ENCODE results near the gene CALD1. TPM values are rescaled to one million over a fixed set of nuclear protein-coding genes. Genes with fewer than 3 reads are reported as not detected.
A peak's percentile ranks its signal among the peaks of the same experiment; 100 is the strongest.

Gene CALD1
- total RNA-seq, 1 donor from 2014 or later = 122 TPM

- TF ChIP-seq CTCF (IDR thresholded peaks at IDR 0.05; ENCODE audit: borderline replicate concordance) = no peak
- no peaks in the 10 kb centered on the region for H3K36me3 ChIP-seq
- H3K27ac ChIP-seq (replicated peaks) = peak overlapping the region; percentile 68
- H3K9me3 ChIP-seq (replicated peaks) = no peaks in the 10 kb centered on the region
- intact Hi-C loops (cut with micrococcal nuclease) = no loop called here
- H3K4me1 ChIP-seq = peaks cover 77% of the 10 kb centered on the region
- H3K4me3 ChIP-seq = no peak overlapping the region
- no peak for DNase-seq
- no peaks in the 10 kb centered on the region for H3K27me3 ChIP-seq (ENCODE audit: low read depth)
These were observed 30.2 kb downstream of the CALD1 start for GRCh38 chr7:134809616-134810015.

GRCh38 chr7:134811765-134812164, 32.3 kb downstream of the CALD1 start:
- H3K27me3 ChIP-seq (ENCODE audit: low read depth) = no peaks in the 10 kb centered on the region
- no peak for DNase-seq
- H3K4me3 ChIP-seq = peak overlapping the region; percentile 4
- no peak for TF ChIP-seq CTCF (IDR thresholded peaks at IDR 0.05; ENCODE audit: borderline replicate concordance)
- intact Hi-C loops (cut with micrococcal nuclease) = no loop called here
- no peaks in the 10 kb centered on the region for H3K9me3 ChIP-seq (replicated peaks)
- peaks cover 90% of the 10 kb centered on the region for H3K4me1 ChIP-seq
- peak overlapping the region; percentile 68 for H3K27ac ChIP-seq (replicated peaks)
- no peaks in the 10 kb centered on the region for H3K36me3 ChIP-seq

- H3K4me3 ChIP-seq = no peak overlapping the region
- no peak for TF ChIP-seq CTCF (IDR thresholded peaks at IDR 0.05; ENCODE audit: borderline replicate concordance)
- H3K27me3 ChIP-seq (ENCODE audit: low read depth) = no peaks in the 10 kb centered on the region
- DNase-seq = no peak
- intact Hi-C loops (cut with micrococcal nuclease) = no loop called here
- peaks cover 86% of the 10 kb centered on the region for H3K4me1 ChIP-seq
- H3K9me3 ChIP-seq (replicated peaks) = no peaks in the 10 kb centered on the region
- H3K36me3 ChIP-seq = peaks cover 3% of the 10 kb centered on the region
- H3K27ac ChIP-seq (replicated peaks) = peak overlapping the region; percentile 68
These were observed 34.4 kb downstream of the CALD1 start for GRCh38 chr7:134813663-134814396.

GRCh38 chr7:134814730-134815364, 35.4 kb downstream of the CALD1 start:
- no peak for TF ChIP-seq CTCF (IDR thresholded peaks at IDR 0.05; ENCODE audit: borderline replicate concordance)
- intact Hi-C loops (cut with micrococcal nuclease) = no loop called here
- H3K9me3 ChIP-seq (replicated peaks) = no peaks in the 10 kb centered on the region
- no peak for DNase-seq
- no peak overlapping the region for H3K4me3 ChIP-seq
- H3K4me1 ChIP-seq = peaks cover 76% of the 10 kb centered on the region
- no peaks in the 10 kb centered on the region for H3K27me3 ChIP-seq (ENCODE audit: low read depth)
- peak overlapping the region; percentile 68 for H3K27ac ChIP-seq (replicated peaks)
- peaks cover 12% of the 10 kb centered on the region for H3K36me3 ChIP-seq

- peak overlapping the region; percentile 45 for H3K27ac ChIP-seq (replicated peaks)
- no peaks in the 10 kb centered on the region for H3K9me3 ChIP-seq (replicated peaks)
- peaks cover 65% of the 10 kb centered on the region for H3K4me1 ChIP-seq
- TF ChIP-seq CTCF (IDR thresholded peaks at IDR 0.05; ENCODE audit: borderline replicate concordance) = no peak
- DNase-seq = no peak
- intact Hi-C loops (cut with micrococcal nuclease) = no loop called here
- no peak overlapping the region for H3K4me3 ChIP-seq
- H3K36me3 ChIP-seq = peaks cover 12% of the 10 kb centered on the region
- H3K27me3 ChIP-seq (ENCODE audit: low read depth) = no peaks in the 10 kb centered on the region
These were observed 39.3 kb downstream of the CALD1 start for GRCh38 chr7:134818613-134819345.

Data from left ventricle myocardium inferior (tissue), 1 donor.